ENCODE results near the gene PCDH15.

The PCDH15 gene

GRCh38 chr10:54815583-54815982 is 14.6 kb upstream of the PCDH15 start:
- Histone ChIP-seq H2AFZ (ENCODE audit: low read depth, low read length, severe bottlenecking) (no peak overlapping the region), H3K4me2 (ENCODE audit: low read depth, low read length, poor library complexity, severe bottlenecking) (no peak overlapping the region), H3F3A (ENCODE audit: insufficient read depth) (no peaks in the 10 kb centered on the region), H3K27me3 (ENCODE audit: low read length) (no peaks in the 10 kb centered on the region), H3K79me2 (ENCODE audit: insufficient read depth, low read length) (no peaks in the 10 kb centered on the region), H3K27ac (ENCODE audit: low read depth, low read length) (no peak overlapping the region), H3K9ac (ENCODE audit: low read length) (no peak overlapping the region), H3K9me3 (ENCODE audit: insufficient read depth, low read length) (no peaks in the 10 kb centered on the region), H3K36me3 (ENCODE audit: low read length) (no peaks in the 10 kb centered on the region), H4K20me1 (ENCODE audit: low read depth, low read length) (no peaks in the 10 kb centered on the region), H3K4me3 (ENCODE audit: insufficient read depth, low read length, poor library complexity, severe bottlenecking) (no peak overlapping the region), H3K9me2 (replicated peaks; ENCODE audit: insufficient read depth, low read length) (no peaks in the 10 kb centered on the region)
- TF ChIP-seq, protein P1, sequence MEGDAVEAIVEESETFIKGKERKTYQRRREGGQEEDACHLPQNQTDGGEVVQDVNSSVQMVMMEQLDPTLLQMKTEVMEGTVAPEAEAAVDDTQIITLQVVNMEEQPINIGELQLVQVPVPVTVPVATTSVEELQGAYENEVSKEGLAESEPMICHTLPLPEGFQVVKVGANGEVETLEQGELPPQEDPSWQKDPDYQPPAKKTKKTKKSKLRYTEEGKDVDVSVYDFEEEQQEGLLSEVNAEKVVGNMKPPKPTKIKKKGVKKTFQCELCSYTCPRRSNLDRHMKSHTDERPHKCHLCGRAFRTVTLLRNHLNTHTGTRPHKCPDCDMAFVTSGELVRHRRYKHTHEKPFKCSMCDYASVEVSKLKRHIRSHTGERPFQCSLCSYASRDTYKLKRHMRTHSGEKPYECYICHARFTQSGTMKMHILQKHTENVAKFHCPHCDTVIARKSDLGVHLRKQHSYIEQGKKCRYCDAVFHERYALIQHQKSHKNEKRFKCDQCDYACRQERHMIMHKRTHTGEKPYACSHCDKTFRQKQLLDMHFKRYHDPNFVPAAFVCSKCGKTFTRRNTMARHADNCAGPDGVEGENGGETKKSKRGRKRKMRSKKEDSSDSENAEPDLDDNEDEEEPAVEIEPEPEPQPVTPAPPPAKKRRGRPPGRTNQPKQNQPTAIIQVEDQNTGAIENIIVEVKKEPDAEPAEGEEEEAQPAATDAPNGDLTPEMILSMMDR (IDR thresholded peaks at IDR 0.05; ENCODE audit: insufficient read depth, low read length, poor library complexity, severe bottlenecking) = no peak
- no peak for TF ChIP-seq EZH2phosphoT487 (conservative IDR thresholded peaks at IDR 0.05; ENCODE audit: low read length)

- no peak overlapping the region for H3K27ac ChIP-seq (ENCODE audit: low read depth, low read length)
- no peak overlapping the region for H3K4me3 ChIP-seq (ENCODE audit: insufficient read depth, low read length, poor library complexity, severe bottlenecking)
- no peaks in the 10 kb centered on the region for H3K27me3 ChIP-seq (ENCODE audit: low read length)
- no peak overlapping the region for H2AFZ ChIP-seq (ENCODE audit: low read depth, low read length, severe bottlenecking)
- H3K9me2 ChIP-seq (replicated peaks; ENCODE audit: insufficient read depth, low read length) = no peaks in the 10 kb centered on the region
- H3K79me2 ChIP-seq (ENCODE audit: insufficient read depth, low read length) = no peaks in the 10 kb centered on the region
- no peaks in the 10 kb centered on the region for H3K36me3 ChIP-seq (ENCODE audit: low read length)
- no peak overlapping the region for H3K4me2 ChIP-seq (ENCODE audit: low read depth, low read length, poor library complexity, severe bottlenecking)
- no peaks in the 10 kb centered on the region for H4K20me1 ChIP-seq (ENCODE audit: low read depth, low read length)
- H3K9ac ChIP-seq (ENCODE audit: low read length) = no peak overlapping the region
- H3K9me3 ChIP-seq (ENCODE audit: insufficient read depth, low read length) = no peaks in the 10 kb centered on the region
- no peak for TF ChIP-seq EZH2phosphoT487 (conservative IDR thresholded peaks at IDR 0.05; ENCODE audit: low read length)
- TF ChIP-seq, protein P1 (IDR thresholded peaks at IDR 0.05; ENCODE audit: insufficient read depth, low read length, poor library complexity, severe bottlenecking) = no peak
- no peaks in the 10 kb centered on the region for H3F3A ChIP-seq (ENCODE audit: insufficient read depth)
Observed at GRCh38 chr10:54808186-54808935, 7.3 kb upstream of the PCDH15 start.

GRCh38 chr10:54799506-54799905 is 1.5 kb downstream of the PCDH15 start:
- Histone ChIP-seq H3K9me2 (replicated peaks; ENCODE audit: insufficient read depth, low read length) (no peaks in the 10 kb centered on the region), H3K4me3 (ENCODE audit: insufficient read depth, low read length, poor library complexity, severe bottlenecking) (no peak overlapping the region), H3K9me3 (ENCODE audit: insufficient read depth, low read length) (no peaks in the 10 kb centered on the region), H2AFZ (ENCODE audit: low read depth, low read length, severe bottlenecking) (no peak overlapping the region), H3K27me3 (ENCODE audit: low read length) (no peaks in the 10 kb centered on the region), H3K36me3 (ENCODE audit: low read length) (no peaks in the 10 kb centered on the region), H3K27ac (ENCODE audit: low read depth, low read length) (no peak overlapping the region), H3F3A (ENCODE audit: insufficient read depth) (no peaks in the 10 kb centered on the region), H3K9ac (ENCODE audit: low read length) (no peak overlapping the region), H3K79me2 (ENCODE audit: insufficient read depth, low read length) (no peaks in the 10 kb centered on the region), H3K4me2 (ENCODE audit: low read depth, low read length, poor library complexity, severe bottlenecking) (no peak overlapping the region), H4K20me1 (ENCODE audit: low read depth, low read length) (no peaks in the 10 kb centered on the region)
- TF ChIP-seq EZH2phosphoT487 (conservative IDR thresholded peaks at IDR 0.05; ENCODE audit: low read length) = no peak
- TF ChIP-seq, protein P1 (IDR thresholded peaks at IDR 0.05; ENCODE audit: insufficient read depth, low read length, poor library complexity, severe bottlenecking) = no peak
